ENCODE measurements around the gene BRD3.

Gene BRD3

GRCh38 chr9:134027561-134027960 lies 40.3 kb downstream of the BRD3 start:
- H3K27ac ChIP-seq, result no peak overlapping the region
- no peak overlapping the region for H3K4me3 ChIP-seq (ENCODE audit: low read depth in 1 of 2, low read length in 1 of 2)
- peaks cover 11 to 15% of the 10 kb centered on the region in 2 experiments for H3K4me1 ChIP-seq (ENCODE audit: control insufficient read depth in 1 of 2, insufficient read depth in 1 of 2, low read depth in 1 of 2, low read length in 1 of 2)
- H3K36me3 ChIP-seq, result peaks cover 38% of the 10 kb centered on the region
- TF ChIP-seq, protein P1, sequence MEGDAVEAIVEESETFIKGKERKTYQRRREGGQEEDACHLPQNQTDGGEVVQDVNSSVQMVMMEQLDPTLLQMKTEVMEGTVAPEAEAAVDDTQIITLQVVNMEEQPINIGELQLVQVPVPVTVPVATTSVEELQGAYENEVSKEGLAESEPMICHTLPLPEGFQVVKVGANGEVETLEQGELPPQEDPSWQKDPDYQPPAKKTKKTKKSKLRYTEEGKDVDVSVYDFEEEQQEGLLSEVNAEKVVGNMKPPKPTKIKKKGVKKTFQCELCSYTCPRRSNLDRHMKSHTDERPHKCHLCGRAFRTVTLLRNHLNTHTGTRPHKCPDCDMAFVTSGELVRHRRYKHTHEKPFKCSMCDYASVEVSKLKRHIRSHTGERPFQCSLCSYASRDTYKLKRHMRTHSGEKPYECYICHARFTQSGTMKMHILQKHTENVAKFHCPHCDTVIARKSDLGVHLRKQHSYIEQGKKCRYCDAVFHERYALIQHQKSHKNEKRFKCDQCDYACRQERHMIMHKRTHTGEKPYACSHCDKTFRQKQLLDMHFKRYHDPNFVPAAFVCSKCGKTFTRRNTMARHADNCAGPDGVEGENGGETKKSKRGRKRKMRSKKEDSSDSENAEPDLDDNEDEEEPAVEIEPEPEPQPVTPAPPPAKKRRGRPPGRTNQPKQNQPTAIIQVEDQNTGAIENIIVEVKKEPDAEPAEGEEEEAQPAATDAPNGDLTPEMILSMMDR (IDR thresholded peaks at IDR 0.05), result no peak
- H3K27me3 ChIP-seq, result no peaks in the 10 kb centered on the region
- H3K9me3 ChIP-seq, result no peaks in the 10 kb centered on the region

- no peak overlapping the region for H3K4me3 ChIP-seq (ENCODE audit: low read depth in 1 of 2, low read length in 1 of 2)
- TF ChIP-seq, protein P1 (IDR thresholded peaks at IDR 0.05), result no peak
- H3K27me3 ChIP-seq, result no peaks in the 10 kb centered on the region
- H3K36me3 ChIP-seq, result peaks cover 34% of the 10 kb centered on the region
- H3K27ac ChIP-seq, result no peak overlapping the region
- H3K9me3 ChIP-seq, result no peaks in the 10 kb centered on the region
- peaks cover 11 to 15% of the 10 kb centered on the region in 2 experiments for H3K4me1 ChIP-seq (ENCODE audit: control insufficient read depth in 1 of 2, insufficient read depth in 1 of 2, low read depth in 1 of 2, low read length in 1 of 2)
Measured at GRCh38 chr9:134026981-134027380, 40.8 kb downstream of the BRD3 start.

DNA sequence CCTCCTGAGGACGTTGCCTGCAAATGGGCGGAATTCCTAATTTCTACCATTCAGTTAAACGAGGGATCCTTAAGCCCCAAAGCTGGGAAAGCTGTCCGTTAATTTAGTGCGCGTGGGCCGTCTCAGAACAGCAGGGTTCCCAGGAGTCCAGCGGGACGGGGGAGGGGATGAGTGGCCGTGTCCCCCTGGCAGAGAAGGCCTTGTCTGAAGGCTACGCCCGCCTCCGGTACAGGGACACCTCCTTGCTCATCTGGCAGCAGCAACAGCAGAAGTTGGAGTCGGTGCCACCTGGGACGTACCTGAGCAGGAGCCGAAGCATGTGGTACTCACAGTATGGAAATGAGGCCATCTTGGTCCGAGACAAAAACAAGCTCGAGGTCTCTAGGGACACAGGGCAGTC lies 41.2 kb downstream of the BRD3 start:
- H3K27me3 ChIP-seq, result no peaks in the 10 kb centered on the region
- no peaks in the 10 kb centered on the region for H3K9me3 ChIP-seq
- H3K27ac ChIP-seq, result peak overlapping the region; percentile 74
- TF ChIP-seq, protein P1 (IDR thresholded peaks at IDR 0.05), result no peak
- H3K4me1 ChIP-seq (ENCODE audit: control insufficient read depth in 1 of 2, insufficient read depth in 1 of 2, low read depth in 1 of 2, low read length in 1 of 2), result peaks cover 11 to 15% of the 10 kb centered on the region in 2 experiments
- H3K4me3 ChIP-seq (ENCODE audit: low read depth in 1 of 2, low read length in 1 of 2), result no peak overlapping the region
- peaks cover 30% of the 10 kb centered on the region for H3K36me3 ChIP-seq

DNA sequence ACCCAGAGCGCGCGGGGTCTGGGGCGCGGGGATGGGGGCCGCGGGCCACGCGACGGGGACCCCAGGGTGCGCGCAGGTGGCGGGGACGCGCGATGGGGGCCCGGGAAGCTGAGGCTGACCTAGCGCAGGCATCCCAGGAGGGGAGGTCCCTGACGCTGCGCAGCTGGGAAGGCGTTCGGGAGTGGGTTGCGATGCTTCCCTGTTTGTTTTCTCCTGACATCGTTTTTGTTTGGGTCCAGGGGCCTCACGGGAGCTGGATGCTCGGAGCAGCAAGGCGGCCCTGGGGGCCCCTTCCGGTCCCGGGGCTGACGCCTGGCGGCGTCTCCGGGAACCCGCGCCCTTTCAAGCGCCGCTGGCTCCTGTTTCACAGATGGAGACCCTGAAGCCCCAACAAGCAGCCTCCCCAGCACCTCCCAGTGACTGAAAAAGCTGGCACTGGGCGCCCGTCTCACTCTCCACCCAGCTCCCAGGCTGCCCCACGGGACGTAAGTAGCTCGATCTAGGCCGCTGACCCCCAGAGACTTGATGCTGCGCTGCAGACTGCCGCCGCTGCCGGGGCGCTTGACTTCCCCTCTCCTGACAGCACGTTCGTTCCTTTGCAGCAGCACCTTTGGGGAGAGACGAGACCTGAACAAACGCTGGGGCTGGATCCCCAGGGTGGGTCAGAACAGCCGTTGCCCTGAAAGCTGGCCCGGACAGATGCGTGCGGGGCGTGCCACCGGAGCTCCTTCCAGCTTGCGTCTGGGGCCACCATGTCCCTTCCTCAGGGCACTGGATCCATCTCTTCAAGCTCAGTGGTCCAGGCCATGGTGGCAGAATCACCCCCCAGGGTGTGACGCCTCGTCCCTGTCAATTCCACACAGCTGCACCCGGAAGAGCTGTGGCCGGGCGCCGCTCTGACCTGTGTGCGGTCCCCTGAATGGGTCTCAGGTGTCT lies 42.0 kb downstream of the BRD3 start:
- H3K9me3 ChIP-seq, result no peaks in the 10 kb centered on the region
- H3K36me3 ChIP-seq, result peaks cover 23% of the 10 kb centered on the region
- TF ChIP-seq, protein P1 (IDR thresholded peaks at IDR 0.05), result no peak
- H3K4me1 ChIP-seq (ENCODE audit: control insufficient read depth in 1 of 2, insufficient read depth in 1 of 2, low read depth in 1 of 2, low read length in 1 of 2), result peaks cover 11 to 15% of the 10 kb centered on the region in 2 experiments
- peak overlapping the region; percentile 74 for H3K27ac ChIP-seq
- no peaks in the 10 kb centered on the region for H3K27me3 ChIP-seq
- peak overlapping the region; percentile 76 to 95 for H3K4me3 ChIP-seq (ENCODE audit: low read depth in 1 of 2, low read length in 1 of 2)

DNA sequence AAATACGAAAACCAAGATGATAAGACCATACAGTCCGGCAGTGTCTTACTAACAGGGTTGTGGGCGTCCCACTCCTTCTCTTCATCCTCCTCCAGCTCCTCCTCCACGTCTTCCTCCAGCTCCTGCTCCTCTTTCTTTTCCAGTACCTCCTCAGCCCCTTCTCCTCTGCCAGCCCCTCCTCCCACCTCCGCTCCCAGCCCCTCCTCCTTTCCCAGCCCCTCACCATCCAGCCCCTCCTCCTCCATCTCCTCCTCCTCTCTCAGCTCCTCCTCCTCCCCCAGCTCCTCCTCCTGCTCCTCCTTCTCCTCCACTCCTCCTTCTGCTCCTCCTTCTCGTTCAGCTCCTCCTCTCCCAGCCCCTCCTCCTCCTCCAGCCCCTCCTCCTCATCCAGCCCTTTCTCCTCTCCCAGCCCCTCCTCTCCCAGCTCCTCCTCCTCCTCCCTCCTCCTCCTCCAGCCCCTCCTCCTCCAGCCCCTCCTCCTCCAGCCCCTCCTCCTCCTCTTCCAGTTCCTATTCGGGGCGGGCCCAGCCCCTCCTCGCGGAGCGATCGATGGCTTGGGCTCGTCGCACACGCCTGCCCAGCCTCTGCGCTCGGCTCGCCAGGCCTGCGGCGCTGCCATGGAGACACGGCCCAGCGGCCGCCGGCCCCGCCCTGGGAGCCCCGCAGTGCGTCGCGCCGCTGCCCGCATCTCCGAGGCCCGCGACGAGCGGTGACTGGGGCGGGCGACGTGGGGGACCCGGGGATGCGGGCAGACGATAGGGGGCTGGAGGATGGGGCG lies 42.8 kb downstream of the BRD3 start, which contains the start of gene BRD3OS:
Gene BRD3OS, plus strand, starts transcription at position 654 of the 778 bp plus-strand sequence. CDS start 1,267 bp downstream, outside the sequence.
- H3K4me3 ChIP-seq (ENCODE audit: low read depth in 1 of 2, low read length in 1 of 2), result peak within 1 kb of the TSS; percentile 76 to 95
- no peaks in the 10 kb centered on the region for H3K27me3 ChIP-seq
- H3K9me3 ChIP-seq, result no peaks in the 10 kb centered on the region
- peaks cover 15% of the 10 kb centered on the region for H3K36me3 ChIP-seq
- TF ChIP-seq, protein P1 (IDR thresholded peaks at IDR 0.05), result peak; percentile 30
- peaks cover 11 to 15% of the 10 kb centered on the region in 2 experiments for H3K4me1 ChIP-seq (ENCODE audit: control insufficient read depth in 1 of 2, insufficient read depth in 1 of 2, low read depth in 1 of 2, low read length in 1 of 2)
- H3K27ac ChIP-seq, result peak within 1 kb of the TSS; percentile 74

Data from neutrophil (primary cell).